Loucy (cell line): ENCODE results near the gene NRXN3.

ENCODE experiments used
- H2AFZ ChIP-seq: fragments of 200-600 bp; sonication (generic); 2 replicates; pipeline ENCODE4 v1.6.0; 2016; ENCODE audit warnings: antibody characterized with exemption, mild to moderate bottlenecking, low read length, moderate library complexity
- H3F3A ChIP-seq: fragments of 200-600 bp; 2 replicates; pipeline ENCODE4 v1.6.0; 2016; ENCODE audit warnings: antibody characterized with exemption, low read depth, mild to moderate bottlenecking
- H3K27me3 ChIP-seq: fragments of 200-600 bp; sonication (generic); 2 replicates; pipeline ENCODE4 v1.6.1; 2014; ENCODE audit warnings: low read length, mild to moderate bottlenecking; ENCODE audit not compliant: insufficient read depth, poor library complexity, severe bottlenecking
- H3K36me3 ChIP-seq: fragments of 200-600 bp; sonication (generic); 2 replicates; pipeline ENCODE4 v1.6.1; 2016; ENCODE audit warnings: low read length; ENCODE audit not compliant: insufficient read depth
- H3K4me1 ChIP-seq: fragments of 200-600 bp; sonication (generic); 2 replicates; pipeline ENCODE4 v1.5.1; 2014; ENCODE audit warnings: low read length, mild to moderate bottlenecking; ENCODE audit not compliant: insufficient read depth, poor library complexity, severe bottlenecking
- H3K4me2 ChIP-seq: fragments of 200-600 bp; sonication (generic); 2 replicates; pipeline ENCODE4 v1.6.0; 2014; ENCODE audit warnings: antibody characterized with exemption, low read length, low read depth, mild to moderate bottlenecking; ENCODE audit not compliant: poor library complexity, severe bottlenecking
- H3K4me3 ChIP-seq: fragments of 200-600 bp; sonication (generic); 2 replicates; pipeline ENCODE4 v1.5.1; 2014; ENCODE audit warnings: low read length, mild to moderate bottlenecking, mixed read lengths; ENCODE audit not compliant: poor library complexity, severe bottlenecking
- H3K79me2 ChIP-seq: fragments of 200-600 bp; sonication (generic); 2 replicates; pipeline ENCODE4 v1.6.1; 2014; ENCODE audit warnings: low read length; ENCODE audit not compliant: insufficient read depth
- H3K9ac ChIP-seq: fragments of 200-600 bp; sonication (generic); 2 replicates; pipeline ENCODE4 v1.6.0; 2014; ENCODE audit warnings: mild to moderate bottlenecking, low read depth, low read length, moderate library complexity; ENCODE audit not compliant: poor library complexity, severe bottlenecking
- H3K9me2 ChIP-seq: fragments of 200-600 bp; sonication (generic); replicated peaks from 2 replicates; pipeline ENCODE4 v1.6.1; 2016; ENCODE audit warnings: low read depth, low read length, mixed read lengths
- H3K9me3 ChIP-seq: fragments of 200-600 bp; sonication (generic); 2 replicates; pipeline ENCODE4 v1.6.1; 2014; ENCODE audit warnings: mild to moderate bottlenecking, antibody characterized with exemption, low read length, low read depth; ENCODE audit not compliant: insufficient read depth
- H4K20me1 ChIP-seq: fragments of 200-600 bp; sonication (generic); 2 replicates; pipeline ENCODE4 v1.6.0; 2014; ENCODE audit warnings: antibody characterized with exemption, low read length, mild to moderate bottlenecking; ENCODE audit not compliant: insufficient read depth, poor library complexity, severe bottlenecking
- EZH2phosphoT487 ChIP-seq: fragments of 200-600 bp; IDR thresholded peaks from 2 replicates; pipeline ENCODE4 v1.6.1; 2018; ENCODE audit warnings: antibody characterized with exemption, mild to moderate bottlenecking, moderate library complexity, borderline replicate concordance
- TF ChIP-seq, protein P1 (sequence below): fragments of 200-600 bp; sonication (generic); conservative IDR thresholded peaks from 2 replicates; pipeline ENCODE4 v1.5.1; 2014; ENCODE audit warnings: mild to moderate bottlenecking, antibody characterized with exemption, low read length

The NRXN3 gene

DNA sequence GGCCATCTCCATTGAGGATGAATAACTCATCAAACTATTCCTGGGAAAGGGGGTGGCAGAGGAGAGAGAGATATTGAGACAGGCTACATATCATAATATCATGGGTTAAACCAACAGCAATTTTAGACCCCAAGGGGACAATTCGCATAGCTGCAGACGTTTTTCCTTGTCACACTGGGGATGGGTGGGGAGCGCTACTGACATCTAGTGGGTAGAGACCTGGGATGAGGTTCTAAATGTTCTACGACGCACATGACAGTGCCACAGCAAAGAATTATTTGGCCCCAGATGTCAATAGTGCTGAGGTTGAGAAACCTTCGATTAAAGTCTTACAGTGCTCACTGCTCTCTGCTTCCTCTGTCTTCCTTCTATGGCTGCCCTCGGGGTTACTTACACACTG is 425.6 kb downstream of the NRXN3 start:
- H3K27me3 ChIP-seq = no peaks in the 10 kb centered on the region
- no peaks in the 10 kb centered on the region for H3K79me2 ChIP-seq
- H3K4me1 ChIP-seq = no peaks in the 10 kb centered on the region
- no peak overlapping the region for H3K9ac ChIP-seq
- H3K9me3 ChIP-seq = no peaks in the 10 kb centered on the region
- no peak overlapping the region for H3K4me3 ChIP-seq
- TF ChIP-seq EZH2phosphoT487 = no peak
- TF ChIP-seq, protein P1, sequence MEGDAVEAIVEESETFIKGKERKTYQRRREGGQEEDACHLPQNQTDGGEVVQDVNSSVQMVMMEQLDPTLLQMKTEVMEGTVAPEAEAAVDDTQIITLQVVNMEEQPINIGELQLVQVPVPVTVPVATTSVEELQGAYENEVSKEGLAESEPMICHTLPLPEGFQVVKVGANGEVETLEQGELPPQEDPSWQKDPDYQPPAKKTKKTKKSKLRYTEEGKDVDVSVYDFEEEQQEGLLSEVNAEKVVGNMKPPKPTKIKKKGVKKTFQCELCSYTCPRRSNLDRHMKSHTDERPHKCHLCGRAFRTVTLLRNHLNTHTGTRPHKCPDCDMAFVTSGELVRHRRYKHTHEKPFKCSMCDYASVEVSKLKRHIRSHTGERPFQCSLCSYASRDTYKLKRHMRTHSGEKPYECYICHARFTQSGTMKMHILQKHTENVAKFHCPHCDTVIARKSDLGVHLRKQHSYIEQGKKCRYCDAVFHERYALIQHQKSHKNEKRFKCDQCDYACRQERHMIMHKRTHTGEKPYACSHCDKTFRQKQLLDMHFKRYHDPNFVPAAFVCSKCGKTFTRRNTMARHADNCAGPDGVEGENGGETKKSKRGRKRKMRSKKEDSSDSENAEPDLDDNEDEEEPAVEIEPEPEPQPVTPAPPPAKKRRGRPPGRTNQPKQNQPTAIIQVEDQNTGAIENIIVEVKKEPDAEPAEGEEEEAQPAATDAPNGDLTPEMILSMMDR = peak; percentile 51
- no peaks in the 10 kb centered on the region for H3F3A ChIP-seq
- H3K4me2 ChIP-seq = no peak overlapping the region
- no peaks in the 10 kb centered on the region for H4K20me1 ChIP-seq
- H2AFZ ChIP-seq = no peak overlapping the region
- no peaks in the 10 kb centered on the region for H3K36me3 ChIP-seq
- H3K9me2 ChIP-seq = no peaks in the 10 kb centered on the region

DNA sequence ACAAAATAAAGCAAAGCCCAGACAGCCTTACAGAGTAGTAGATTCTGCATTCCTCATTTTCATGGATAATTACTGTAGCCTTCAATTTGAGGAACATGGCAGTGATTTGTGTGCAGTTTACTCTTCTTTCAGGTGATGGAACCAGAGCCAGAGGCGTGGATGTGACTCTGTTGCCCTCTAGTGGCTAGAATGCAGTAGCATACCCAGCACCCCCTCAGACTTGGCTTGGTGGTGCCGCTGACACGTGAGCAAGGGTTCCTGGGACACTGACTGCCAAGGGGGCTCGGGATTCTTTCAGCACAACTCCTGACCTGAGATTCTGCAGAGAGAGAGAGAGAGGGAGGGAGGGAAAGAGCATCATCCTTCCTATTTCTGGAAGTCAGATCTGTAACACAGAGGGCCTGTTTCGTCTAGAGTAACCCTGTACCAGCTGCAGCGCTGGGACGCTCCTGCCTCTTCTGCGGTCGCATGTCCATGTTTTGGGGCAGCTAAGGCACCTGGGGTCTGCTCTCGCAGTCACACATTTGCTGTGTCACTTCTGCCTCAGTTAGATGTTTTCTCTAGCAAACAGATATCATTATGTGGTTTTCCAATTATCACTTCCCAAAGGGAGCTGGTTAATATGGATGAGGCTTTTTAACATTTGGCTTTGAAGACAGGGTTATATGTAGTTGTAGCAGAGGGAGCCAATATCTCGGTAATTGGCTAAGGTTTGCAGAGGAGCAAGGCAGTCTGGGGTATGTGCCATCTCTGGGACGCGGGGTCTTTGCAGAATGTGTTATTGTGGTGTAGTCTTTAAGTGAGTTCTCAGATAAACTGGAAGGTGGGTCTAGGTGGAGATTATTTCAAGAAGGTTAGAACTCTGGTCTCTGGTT is 428.1 kb downstream of the NRXN3 start:
- H3K79me2 ChIP-seq = no peaks in the 10 kb centered on the region
- H3K9ac ChIP-seq = no peak overlapping the region
- H3K4me1 ChIP-seq = no peaks in the 10 kb centered on the region
- TF ChIP-seq, protein P1 = peak; percentile 96
- TF ChIP-seq EZH2phosphoT487 = no peak
- H2AFZ ChIP-seq = no peak overlapping the region
- no peaks in the 10 kb centered on the region for H4K20me1 ChIP-seq
- no peak overlapping the region for H3K4me2 ChIP-seq
- no peaks in the 10 kb centered on the region for H3K36me3 ChIP-seq
- H3F3A ChIP-seq = no peaks in the 10 kb centered on the region
- H3K27me3 ChIP-seq = no peaks in the 10 kb centered on the region
- no peaks in the 10 kb centered on the region for H3K9me3 ChIP-seq
- no peaks in the 10 kb centered on the region for H3K9me2 ChIP-seq
- H3K4me3 ChIP-seq = no peak overlapping the region

DNA sequence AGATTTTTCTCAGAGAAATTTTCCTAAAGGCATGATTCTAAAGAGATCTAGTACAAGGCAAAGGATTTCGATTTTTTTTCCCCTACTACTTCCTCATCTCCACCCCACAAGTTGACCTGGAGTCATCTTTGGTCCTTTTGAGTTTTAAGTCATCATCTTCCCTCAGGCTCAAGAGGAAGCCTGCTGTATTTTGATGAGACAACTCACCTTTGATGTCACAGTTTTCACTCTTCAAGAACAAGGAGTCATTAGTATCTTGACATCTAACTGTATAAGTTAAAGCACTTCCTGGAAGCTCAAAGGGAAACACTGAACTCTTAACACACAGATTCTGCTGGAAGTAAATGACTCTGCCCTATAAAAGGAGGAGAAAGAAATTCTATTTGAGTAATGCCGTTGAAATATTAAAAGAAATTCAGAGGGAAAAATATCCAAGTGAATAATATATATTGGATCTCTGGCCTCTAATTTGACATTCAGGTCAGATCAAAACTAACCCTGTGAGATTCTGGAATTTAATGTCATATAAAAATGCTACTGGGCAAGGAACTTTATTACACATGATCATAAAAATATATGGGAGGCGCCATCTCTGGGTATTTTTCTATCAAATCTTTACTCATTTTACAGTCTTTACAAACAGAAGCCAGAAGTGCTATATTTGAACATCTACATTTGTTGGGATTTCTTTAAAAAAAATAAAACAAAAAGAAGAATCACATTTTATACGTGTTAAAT is 435.0 kb downstream of the NRXN3 start:
- Histone ChIP-seq H3F3A (no peaks in the 10 kb centered on the region), H3K4me3 (no peak overlapping the region), H3K4me1 (no peaks in the 10 kb centered on the region), H3K79me2 (no peaks in the 10 kb centered on the region), H2AFZ (no peak overlapping the region), H3K9me2 (no peaks in the 10 kb centered on the region), H3K9me3 (no peaks in the 10 kb centered on the region), H3K9ac (no peak overlapping the region), H4K20me1 (no peaks in the 10 kb centered on the region), H3K27me3 (no peaks in the 10 kb centered on the region), H3K4me2 (no peak overlapping the region), H3K36me3 (no peaks in the 10 kb centered on the region)
- no peak for TF ChIP-seq EZH2phosphoT487
- TF ChIP-seq, protein P1 = no peak
